GM12891 (cell line): Measurements from ENCODE around the gene CHD1L.
"Not testable (repeated sequence)": the region's sequence is repeated elsewhere in the genome, so short reads cannot be mapped to it uniquely, and the experiment has no call there.

Experiments
- DNase-seq: peaks from one replicate; pipeline ENCODE4 v3.0.0; 2011; ENCODE audit warnings: low spot score; ENCODE audit not compliant: insufficient read length
- FAIRE-seq: peaks from 2 replicates; lab custom pipeline; 2011; peaks lifted over from hg19 to GRCh38; lab: Jason Lieb, UNC
- PAX5 ChIP-seq: IDR thresholded peaks from 2 replicates; pipeline ENCODE4 v1.6.1; 2011; ENCODE audit warnings: low read length, moderate library complexity, mild to moderate bottlenecking; ENCODE audit not compliant: insufficient read depth, severe bottlenecking
- POLR2A ChIP-seq: IDR thresholded peaks from 2 replicates; pipeline ENCODE4 v1.6.1; 2011; ENCODE audit warnings: low read depth, low read length, control low read depth
- POLR2AphosphoS5 ChIP-seq: IDR thresholded peaks from 2 replicates; pipeline ENCODE4 v1.6.1; 2011; ENCODE audit warnings: low read depth, low read length, control low read depth
- POU2F2 ChIP-seq: IDR thresholded peaks from 2 replicates; pipeline ENCODE4 v1.6.1; 2011; ENCODE audit warnings: low read depth, mild to moderate bottlenecking, control low read depth, low read length, moderate library complexity
- SPI1 ChIP-seq: IDR thresholded peaks from 2 replicates; pipeline ENCODE4 v1.6.1; 2011; ENCODE audit warnings: low read depth, low read length, control low read depth
- TAF1 ChIP-seq: IDR thresholded peaks from 2 replicates; pipeline ENCODE4 v1.6.1; 2011; ENCODE audit warnings: low read depth, low read length, control low read depth

Gene CHD1L

GRCh38 chr1:147316968-147317367 is 74.5 kb downstream of the CHD1L start:
- no peak for FAIRE-seq
- TF ChIP-seq SPI1, result no peak
- no peak for TF ChIP-seq PAX5
- no peak for TF ChIP-seq POU2F2
- no peak for TF ChIP-seq POLR2AphosphoS5
- TF ChIP-seq TAF1, result no peak
- no peak for TF ChIP-seq POLR2A
- no peak for DNase-seq

GRCh38 chr1:147326933-147327687 is 84.6 kb downstream of the CHD1L start:
- FAIRE-seq, DNase-seq: not testable (repeated sequence)

GRCh38 chr1:147334292-147334691 is 91.8 kb downstream of the CHD1L start:
- no peak for TF ChIP-seq SPI1
- no peak for TF ChIP-seq PAX5
- TF ChIP-seq POLR2AphosphoS5, result no peak
- no peak for TF ChIP-seq TAF1
- no peak for TF ChIP-seq POLR2A
- TF ChIP-seq POU2F2, result no peak
- DNase-seq, result no peak
- no peak for FAIRE-seq

GRCh38 chr1:147336291-147336690 is 93.8 kb downstream of the CHD1L start:
- TF ChIP-seq PAX5 (no peak), POLR2AphosphoS5 (no peak), POU2F2 (no peak), TAF1 (no peak), POLR2A (no peak), SPI1 (no peak)
- FAIRE-seq (no peak), DNase-seq (no peak)

- FAIRE-seq, result no peak
- TF ChIP-seq POLR2A (no peak), SPI1 (no peak), POU2F2 (no peak), POLR2AphosphoS5 (no peak), TAF1 (no peak), PAX5 (no peak)
- no peak for DNase-seq
These were observed 94.7 kb downstream of the CHD1L start for GRCh38 chr1:147337040-147337630.

GRCh38 chr1:147338571-147338970 is 96.1 kb downstream of the CHD1L start:
- TF ChIP-seq POU2F2, result no peak
- no peak for TF ChIP-seq SPI1
- FAIRE-seq, result no peak
- no peak for DNase-seq

- TF ChIP-seq TAF1, result no peak
- no peak for TF ChIP-seq POLR2AphosphoS5
- no peak for TF ChIP-seq POLR2A
- no peak for TF ChIP-seq PAX5
- no peak for TF ChIP-seq SPI1
- TF ChIP-seq POU2F2, result no peak
- no peak for FAIRE-seq
- no peak for DNase-seq
These were observed 98.8 kb downstream of the CHD1L start for GRCh38 chr1:147341246-147341645.
